Mammary epithelial cell (primary cell): Measurements from ENCODE around the gene DCLK2.

Experiments used
- CTCF ChIP-seq, 2 donors: IDR thresholded peaks in 1 of 2; conservative IDR thresholded peaks in 1 of 2; 2 replicates each; pipeline ENCODE4 v1.5.1; 2011 to 2012; ENCODE audit warnings: inconsistent platforms in 2 of 2, low read length in 2 of 2, mild to moderate bottlenecking in 2 of 2, control low read depth in 1 of 2, low read depth in 1 of 2; ENCODE audit not compliant: insufficient read depth in 1 of 2; ENCODE audit errors: extremely low read depth in 1 of 2
- EZH2 ChIP-seq: IDR thresholded peaks from 2 replicates; pipeline ENCODE4 v1.6.1; 2012; ENCODE audit warnings: low read length, inconsistent platforms, borderline replicate concordance

GRCh38 chr4:150217192-150217591 lies 138.9 kb downstream of the DCLK2 start:
- TF ChIP-seq EZH2 = no peak
- peak; percentile 31 to 77 for TF ChIP-seq CTCF (conservative IDR thresholded peaks at IDR 0.05 in 1 of 2, IDR thresholded peaks at IDR 0.05 in 1 of 2; ENCODE audit: extremely low read depth in 1 of 2, insufficient read depth in 1 of 2, low read depth in 1 of 2, low read length in 2 of 2)
